Osteocyte (in vitro differentiated cells): Measurements from ENCODE around the gene MCRIP2. TPM values are rescaled to one million over a fixed set of nuclear protein-coding genes. Genes with fewer than 3 reads are reported as not detected.

Experiments
- DNase-seq: peaks from one replicate; pipeline ENCODE4 v3.0.0; 2021; ENCODE audit warnings: mixed read lengths; ENCODE audit not compliant: unreplicated experiment; ENCODE audit errors: extremely low spot score
- H3K27ac Mint-ChIP-seq: one replicate; pipeline ENCODE4 v1.8.0; 2021; ENCODE audit warnings: mild to moderate bottlenecking, mixed read lengths; ENCODE audit not compliant: unreplicated experiment
- H3K27me3 Mint-ChIP-seq: one replicate; pipeline ENCODE4 v1.8.0; 2021; ENCODE audit warnings: mixed read lengths; ENCODE audit not compliant: unreplicated experiment
- H3K36me3 Mint-ChIP-seq: one replicate; pipeline ENCODE4 v1.8.0; 2021; ENCODE audit warnings: mixed read lengths; ENCODE audit not compliant: unreplicated experiment
- H3K4me1 Mint-ChIP-seq: one replicate; pipeline ENCODE4 v1.8.0; 2021; ENCODE audit warnings: mixed read lengths; ENCODE audit not compliant: unreplicated experiment
- H3K4me3 Mint-ChIP-seq: one replicate; pipeline ENCODE4 v1.8.0; 2021; ENCODE audit warnings: mild to moderate bottlenecking, moderate library complexity, mixed read lengths; ENCODE audit not compliant: unreplicated experiment
- H3K9me3 Mint-ChIP-seq: one replicate; pipeline ENCODE4 v1.8.0; 2021; ENCODE audit warnings: mixed read lengths; ENCODE audit not compliant: unreplicated experiment
- CTCF ChIP-seq: fragments of 200-600 bp; sonication (generic); IDR thresholded peaks from 2 replicates; pipeline ENCODE4 v1.5.0; 2021; ENCODE audit warnings: antibody characterized with exemption, mild to moderate bottlenecking, moderate library complexity
- total RNA-seq: library from RNA; stranded (reverse); gene quantifications from 2 replicates; pipeline ENCODE4 v1.2.1, GENCODE V29; 2021

The MCRIP2 gene
- total RNA-seq, 1 donor from 2014 or later: 11.3 TPM

GRCh38 chr16:617855-618254, 23.8 kb upstream of the MCRIP2 start:
- Mint-ChIP-seq H3K4me1 (peaks cover 4% of the 10 kb centered on the region), H3K9me3 (no peaks in the 10 kb centered on the region), H3K27me3 (no peaks in the 10 kb centered on the region), H3K4me3 (no peak overlapping the region), H3K27ac (no peak overlapping the region), H3K36me3 (peaks cover 4% of the 10 kb centered on the region)
- no peak for TF ChIP-seq CTCF
- DNase-seq: no peak

- no peaks in the 10 kb centered on the region for H3K9me3 Mint-ChIP-seq
- no peaks in the 10 kb centered on the region for H3K27me3 Mint-ChIP-seq
- no peak overlapping the region for H3K4me3 Mint-ChIP-seq
- H3K36me3 Mint-ChIP-seq: peaks cover 4% of the 10 kb centered on the region
- H3K4me1 Mint-ChIP-seq: peaks cover 4% of the 10 kb centered on the region
- H3K27ac Mint-ChIP-seq: no peak overlapping the region
- DNase-seq: no peak
- no peak for TF ChIP-seq CTCF
Observed at GRCh38 chr16:619476-620100, 22.0 kb upstream of the MCRIP2 start.

GRCh38 chr16:620700-621525, 20.7 kb upstream of the MCRIP2 start:
- Mint-ChIP-seq H3K4me3 (no peak overlapping the region), H3K9me3 (no peaks in the 10 kb centered on the region), H3K27me3 (no peaks in the 10 kb centered on the region), H3K4me1 (peaks cover 4% of the 10 kb centered on the region), H3K36me3 (peaks cover 1% of the 10 kb centered on the region), H3K27ac (no peak overlapping the region)
- DNase-seq: no peak
- no peak for TF ChIP-seq CTCF

GRCh38 chr16:621526-622105, 20.0 kb upstream of the MCRIP2 start:
- H3K9me3 Mint-ChIP-seq: no peaks in the 10 kb centered on the region
- no peak overlapping the region for H3K27ac Mint-ChIP-seq
- peaks cover 2% of the 10 kb centered on the region for H3K36me3 Mint-ChIP-seq
- no peaks in the 10 kb centered on the region for H3K27me3 Mint-ChIP-seq
- no peak for DNase-seq
- no peak overlapping the region for H3K4me3 Mint-ChIP-seq
- H3K4me1 Mint-ChIP-seq: peaks cover 8% of the 10 kb centered on the region
- no peak for TF ChIP-seq CTCF

- Mint-ChIP-seq H3K27me3 (no peaks in the 10 kb centered on the region), H3K4me3 (no peak overlapping the region), H3K36me3 (peaks cover 4% of the 10 kb centered on the region), H3K4me1 (peaks cover 20% of the 10 kb centered on the region), H3K27ac (no peak overlapping the region), H3K9me3 (no peaks in the 10 kb centered on the region)
- TF ChIP-seq CTCF: no peak
- no peak for DNase-seq
Observed at GRCh38 chr16:622920-623280, 18.7 kb upstream of the MCRIP2 start.
